ENCODE measurements around the gene TTC31.

- no peak for TF ChIP-seq CTCF (IDR thresholded peaks at IDR 0.05; ENCODE audit: low read length)
- no peak for TF ChIP-seq EZH2 (optimal IDR thresholded peaks at IDR 0.05; ENCODE audit: low read depth, low read length)
Observed at GRCh38 chr2:74444498-74445318, 38.2 kb upstream of the TTC31 start.

Data from MM.1S (cell line).